Muscle of leg (tissue), 11 donors: ENCODE measurements around the gene MTA3. TPM values are rescaled to one million over a fixed set of nuclear protein-coding genes. Genes with fewer than 3 reads are reported as not detected.
"Not testable (repeated sequence)": the region's sequence is repeated elsewhere in the genome, so short reads cannot be mapped to it uniquely, and the experiment has no call there.

Experiments used
- DNase-seq: peaks from one replicate; pipeline ENCODE4 v3.0.0; 2013
- H3K27ac ChIP-seq: one replicate; pipeline ENCODE4 v1.5.1; 2013; ENCODE audit warnings: mild to moderate bottlenecking, low read length, control low read depth
- H3K27me3 ChIP-seq: one replicate; pipeline ENCODE4 v1.6.1; 2013; ENCODE audit warnings: low read length; ENCODE audit not compliant: control insufficient read depth, insufficient read depth
- H3K36me3 ChIP-seq: one replicate; pipeline ENCODE4 v1.6.1; 2013; ENCODE audit warnings: low read length; ENCODE audit not compliant: control insufficient read depth, insufficient read depth
- H3K4me1 ChIP-seq: one replicate; pipeline ENCODE4 v1.6.1; 2013; ENCODE audit warnings: low read length; ENCODE audit not compliant: control insufficient read depth, insufficient read depth
- H3K4me3 ChIP-seq: one replicate; pipeline ENCODE4 v1.5.1; 2013; ENCODE audit warnings: low read length, control low read depth
- H3K9me3 ChIP-seq: replicated peaks from 2 replicates; pipeline ENCODE4 v1.6.1; 2013; ENCODE audit warnings: low read depth, low read length; ENCODE audit not compliant: control insufficient read depth
- WGBS: methylation state at CpG from one replicate; pipeline ENCODE4 v1.1.5; 2013; ENCODE audit warnings: missing lambda C conversion rate; ENCODE audit not compliant: insufficient coverage; 5-methylcytosine and 5-hydroxymethylcytosine counted together
- polyA plus RNA-seq, 8 donors: library from polyadenylated mRNA; unstranded; fragments of 120-200 nt; gene quantifications; one replicate each; pipeline versions ENCODE4 v1.2.1 to v1.2.3, GENCODE V29; 2013; ENCODE audit warnings: inconsistent platforms in 1 of 8, low replicate concordance in 1 of 8; ENCODE audit not compliant: insufficient read length in 8 of 8, insufficient read depth in 1 of 8
- total RNA-seq: library from RNA; stranded (reverse); fragments of 120-200 nt; gene quantifications from one replicate; pipeline ENCODE4 v1.2.4, GENCODE V29; 2013

MTA3 gene
- total and polyA plus RNA-seq, 9 donors = 22.5 to 37.9 (median 24.9) TPM

DNA sequence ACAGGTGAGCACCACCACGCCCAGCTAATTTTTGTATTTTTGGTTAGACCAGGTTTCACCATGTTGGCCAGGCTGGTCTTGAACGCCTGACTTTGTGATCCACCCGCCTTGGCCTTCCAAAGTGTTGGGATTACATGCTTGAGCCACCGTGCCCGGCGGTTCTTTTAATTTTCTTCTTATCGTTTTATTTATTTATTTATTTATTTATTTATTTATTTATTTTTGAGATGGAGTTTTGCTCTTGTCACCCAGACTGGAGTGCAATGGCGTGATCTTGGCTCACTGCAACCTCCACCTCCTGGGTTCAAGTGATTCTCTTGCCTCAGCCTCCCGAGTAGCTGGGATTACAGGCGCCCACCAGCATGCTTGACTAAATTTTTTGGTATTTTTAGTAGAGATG, 59.6 kb downstream of the MTA3 start:
- not testable (repeated sequence) for H3K27ac ChIP-seq, H3K4me1 ChIP-seq, H3K9me3 ChIP-seq, H3K36me3 ChIP-seq, H3K27me3 ChIP-seq, DNase-seq, H3K4me3 ChIP-seq
- no CpG with 5 or more reads among the region's 10 CpGs for WGBS

DNA sequence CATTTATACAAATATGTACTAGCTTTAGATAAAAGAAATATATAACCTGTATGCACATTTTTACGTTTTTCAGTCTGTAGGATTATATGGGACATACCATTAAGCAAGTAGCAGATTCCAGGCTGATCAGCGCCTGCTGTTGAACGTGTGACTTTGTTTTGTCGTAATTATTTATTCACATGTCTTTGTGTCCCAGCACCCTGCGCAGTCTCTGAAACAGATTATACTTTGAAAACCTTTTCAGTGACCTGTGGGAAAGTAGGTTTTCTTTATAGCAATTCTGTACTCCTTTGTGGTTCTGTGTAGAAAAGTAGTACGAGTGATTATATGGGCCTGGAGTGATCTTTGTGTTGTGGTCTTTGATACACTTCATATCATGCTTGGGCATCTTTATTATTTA, 68.5 kb downstream of the MTA3 start:
- H3K4me1 ChIP-seq = peaks cover 3% of the 10 kb centered on the region
- no peak overlapping the region for H3K4me3 ChIP-seq
- H3K36me3 ChIP-seq = no peaks in the 10 kb centered on the region
- WGBS = no CpG with 5 or more reads among the region's 6 CpGs
- no peak overlapping the region for H3K27ac ChIP-seq
- H3K27me3 ChIP-seq = no peaks in the 10 kb centered on the region
- no peak for DNase-seq
- no peaks in the 10 kb centered on the region for H3K9me3 ChIP-seq

- Histone ChIP-seq H3K4me1 (peaks cover 3% of the 10 kb centered on the region), H3K9me3 (no peaks in the 10 kb centered on the region), H3K36me3 (no peaks in the 10 kb centered on the region), H3K27me3 (no peaks in the 10 kb centered on the region), H3K27ac (no peak overlapping the region), H3K4me3 (no peak overlapping the region)
- DNase-seq = no peak
- WGBS = 70% methylated on average over 4 of the region's 7 CpGs
These were observed 69.8 kb downstream of the MTA3 start for GRCh38 chr2:42638080-42638784.

GRCh38 chr2:42639340-42640077, 71.1 kb downstream of the MTA3 start:
- 70% methylated on average over 2 of the region's 5 CpGs for WGBS
- Histone ChIP-seq H3K27me3 (no peaks in the 10 kb centered on the region), H3K27ac (no peak overlapping the region), H3K36me3 (no peaks in the 10 kb centered on the region), H3K9me3 (no peaks in the 10 kb centered on the region), H3K4me3 (no peak overlapping the region), H3K4me1 (peaks cover 3% of the 10 kb centered on the region)
- no peak for DNase-seq

GRCh38 chr2:42640261-42640660, 71.8 kb downstream of the MTA3 start:
- H3K4me3 ChIP-seq = no peak overlapping the region
- peaks cover 3% of the 10 kb centered on the region for H3K4me1 ChIP-seq
- WGBS = no CpG with 5 or more reads among the region's 1 CpG
- DNase-seq = no peak
- H3K9me3 ChIP-seq = no peaks in the 10 kb centered on the region
- no peak overlapping the region for H3K27ac ChIP-seq
- no peaks in the 10 kb centered on the region for H3K27me3 ChIP-seq
- no peaks in the 10 kb centered on the region for H3K36me3 ChIP-seq

- not testable (repeated sequence) for H3K27me3 ChIP-seq, DNase-seq, H3K27ac ChIP-seq, H3K4me3 ChIP-seq, H3K4me1 ChIP-seq, H3K36me3 ChIP-seq, H3K9me3 ChIP-seq
- WGBS = no CpG with 5 or more reads among the region's 2 CpGs
These were observed 73.9 kb downstream of the MTA3 start for GRCh38 chr2:42642371-42642770.

DNA sequence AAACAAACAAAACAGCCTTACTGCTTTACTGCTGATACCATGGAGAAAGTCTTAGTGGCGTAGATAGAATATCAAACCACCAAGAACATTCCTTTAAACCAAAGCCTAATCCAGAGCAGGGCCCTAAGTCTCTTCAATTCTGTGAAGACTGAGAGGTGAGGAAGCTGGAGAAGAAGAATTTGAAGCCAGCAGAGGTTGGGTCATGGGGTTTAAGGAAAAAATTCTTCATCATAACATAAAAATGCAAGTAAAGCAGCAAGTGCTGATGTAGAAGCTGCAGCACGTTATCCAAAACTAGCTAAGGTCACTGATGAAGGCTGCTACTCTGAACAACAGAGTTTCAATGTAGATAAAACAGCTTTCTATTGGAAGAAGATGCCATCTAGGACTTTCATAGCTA, 77.1 kb downstream of the MTA3 start:
- H3K36me3 ChIP-seq = peaks cover 9% of the 10 kb centered on the region
- H3K27ac ChIP-seq = no peak overlapping the region
- WGBS = no CpG with 5 or more reads among the region's 2 CpGs
- H3K27me3 ChIP-seq = no peaks in the 10 kb centered on the region
- H3K4me1 ChIP-seq = no peaks in the 10 kb centered on the region
- peaks cover 7% of the 10 kb centered on the region for H3K9me3 ChIP-seq
- no peak overlapping the region for H3K4me3 ChIP-seq
- DNase-seq = no peak

GRCh38 chr2:42648796-42649195, 80.4 kb downstream of the MTA3 start:
- Histone ChIP-seq H3K36me3 (peaks cover 9% of the 10 kb centered on the region), H3K27me3 (no peaks in the 10 kb centered on the region), H3K4me1 (no peaks in the 10 kb centered on the region), H3K4me3 (no peak overlapping the region), H3K9me3 (peaks cover 7% of the 10 kb centered on the region), H3K27ac (no peak overlapping the region)
- 100% methylated on average over 4 of the region's 8 CpGs for WGBS
- DNase-seq = no peak

DNA sequence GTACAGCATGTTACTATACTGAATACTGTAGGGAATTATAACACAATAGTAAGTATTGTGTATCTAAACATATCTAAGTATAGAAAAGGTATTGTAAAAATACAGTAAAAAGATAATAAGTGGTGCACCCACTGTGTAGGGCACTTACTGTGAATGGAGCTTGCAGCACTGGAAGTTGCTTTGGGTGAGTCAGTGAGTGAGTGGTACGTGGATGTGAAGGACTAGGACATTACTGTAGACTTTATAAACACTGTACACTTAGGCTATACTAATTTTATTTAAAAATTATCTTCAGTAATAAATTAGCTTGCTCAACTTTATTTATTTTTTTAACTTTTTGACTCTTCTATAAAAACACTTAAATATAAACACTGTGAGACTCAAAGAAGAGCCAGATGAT, 82.6 kb downstream of the MTA3 start:
- no peak for DNase-seq
- no peaks in the 10 kb centered on the region for H3K4me1 ChIP-seq
- peaks cover under 1% of the 10 kb centered on the region for H3K9me3 ChIP-seq
- H3K27me3 ChIP-seq = no peaks in the 10 kb centered on the region
- H3K4me3 ChIP-seq = no peak overlapping the region
- H3K36me3 ChIP-seq = peaks cover 1% of the 10 kb centered on the region
- H3K27ac ChIP-seq = no peak overlapping the region
- no CpG with 5 or more reads among the region's 1 CpG for WGBS

- Histone ChIP-seq H3K27ac (no peak overlapping the region), H3K27me3 (no peaks in the 10 kb centered on the region), H3K9me3 (no peaks in the 10 kb centered on the region), H3K4me1 (no peaks in the 10 kb centered on the region), H3K36me3 (peaks cover 3% of the 10 kb centered on the region), H3K4me3 (no peak overlapping the region)
- no peak for DNase-seq
- 83% methylated on average over 1 of the region's 6 CpGs for WGBS
These were observed 83.7 kb downstream of the MTA3 start for GRCh38 chr2:42652086-42652485.
